GM18867 (cell line): ENCODE measurements around the gene SHLD3.
"Not testable (repeated sequence)": the region's sequence is repeated elsewhere in the genome, so short reads cannot be mapped to it uniquely, and the experiment has no call there.

Experiments
- ATAC-seq: cut with Tn5 transposase; IDR thresholded peaks from one replicate; pipeline ENCODE4 v1.9.1; 2021; ENCODE audit warnings: mild to moderate bottlenecking, moderate library complexity; ENCODE audit not compliant: unreplicated experiment

SHLD3 gene

GRCh38 chr5:65624571-65625555 lies at the start of gene SHLD3, which contains the start of gene TRAPPC13:
TSS of gene SHLD3 (plus strand) at chr5:65625027. CDS start at chr5:65629588, 4,561 bp downstream.
TSS of gene TRAPPC13 (plus strand) at chr5:65625027. CDS start at chr5:65625061, 34 bp downstream.
- peak; percentile 76 for ATAC-seq

GRCh38 chr5:65577141-65577540 lies 47.7 kb upstream of the SHLD3 start:
- no peak for ATAC-seq

- no peak for ATAC-seq
These were observed 36.1 kb upstream of the SHLD3 start for GRCh38 chr5:65588694-65589093.

GRCh38 chr5:65601761-65602160 lies 23.1 kb upstream of the SHLD3 start:
- ATAC-seq: not testable (repeated sequence)

GRCh38 chr5:65611524-65611923 lies 13.3 kb upstream of the SHLD3 start:
- ATAC-seq: no peak

GRCh38 chr5:65612298-65612907 lies 12.4 kb upstream of the SHLD3 start:
- no peak for ATAC-seq

- ATAC-seq: no peak
These were observed 4.8 kb upstream of the SHLD3 start for GRCh38 chr5:65620021-65620420.

- not testable (repeated sequence) for ATAC-seq
These were observed 2.9 kb upstream of the SHLD3 start for GRCh38 chr5:65621961-65622360.

- no peak for ATAC-seq
These were observed 1.3 kb upstream of the SHLD3 start for GRCh38 chr5:65623482-65623881.

- peak; percentile 95 for ATAC-seq
These were observed 729 bp upstream of the SHLD3 start, which contains the start of gene TRIM23 for GRCh38 chr5:65624025-65624570. TSS of gene TRIM23 (minus strand) at chr5:65624333. CDS start at chr5:65624274, 59 bp downstream.

GRCh38 chr5:65625743-65626142 lies 916 bp downstream of the SHLD3 start:
- no peak for ATAC-seq

GRCh38 chr5:65630981-65631380 lies 6.2 kb downstream of the SHLD3 start:
- no peak for ATAC-seq

- ATAC-seq: no peak
These were observed 15.4 kb downstream of the SHLD3 start for GRCh38 chr5:65640240-65640639.

GRCh38 chr5:65646938-65647337 lies 22.1 kb downstream of the SHLD3 start:
- no peak for ATAC-seq

- no peak for ATAC-seq
These were observed 23.1 kb downstream of the SHLD3 start for GRCh38 chr5:65647941-65648340.

GRCh38 chr5:65651144-65651543 lies 26.3 kb downstream of the SHLD3 start:
- ATAC-seq: no peak

- ATAC-seq: no peak
These were observed 29.9 kb downstream of the SHLD3 start for GRCh38 chr5:65654713-65655112.

GRCh38 chr5:65663804-65664521 lies 39.1 kb downstream of the SHLD3 start:
- ATAC-seq: no peak

- no peak for ATAC-seq
These were observed 43.9 kb downstream of the SHLD3 start for GRCh38 chr5:65668696-65669095.

- ATAC-seq: no peak
These were observed 48.0 kb downstream of the SHLD3 start for GRCh38 chr5:65672796-65673195.

- ATAC-seq: no peak
These were observed 49.9 kb downstream of the SHLD3 start for GRCh38 chr5:65674749-65675148.
